GM18517 (cell line): ENCODE data around the gene TRPM3.
"Not testable (repeated sequence)": the region's sequence is repeated elsewhere in the genome, so short reads cannot be mapped to it uniquely, and the experiment has no call there.

Experiments
- ATAC-seq: cut with Tn5 transposase; IDR thresholded peaks from one replicate; pipeline ENCODE4 v1.9.1; 2021; ENCODE audit warnings: mild to moderate bottlenecking, moderate library complexity; ENCODE audit not compliant: unreplicated experiment

TRPM3 gene

GRCh38 chr9:71001780-71002386 lies 119.5 kb downstream of the TRPM3 start:
- ATAC-seq, result no peak

DNA sequence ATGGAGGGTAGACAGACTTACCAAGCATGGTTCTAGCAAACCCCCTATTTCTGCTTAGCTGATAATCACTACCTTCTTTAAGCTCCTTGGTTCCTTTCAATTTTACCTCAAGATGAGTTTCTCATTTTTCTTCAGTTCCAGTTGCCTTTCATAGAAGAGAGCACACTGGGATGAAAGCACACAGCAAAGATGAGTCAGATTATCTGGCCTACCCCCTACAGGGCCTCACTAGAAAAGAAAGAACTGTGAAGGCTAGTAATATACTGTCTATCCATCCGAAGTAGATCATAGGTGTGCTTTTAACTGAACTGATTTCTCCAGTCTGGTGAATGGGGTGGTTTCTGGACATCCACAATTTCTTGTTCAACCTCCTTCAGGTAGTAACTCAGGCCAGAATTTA lies 122.5 kb downstream of the TRPM3 start:
- no peak for ATAC-seq

- no peak for ATAC-seq
These were observed 125.9 kb downstream of the TRPM3 start for GRCh38 chr9:70995511-70995910.

- ATAC-seq, result no peak
These were observed 126.8 kb downstream of the TRPM3 start for GRCh38 chr9:70994582-70994981.

GRCh38 chr9:70988551-70988950 lies 132.9 kb downstream of the TRPM3 start:
- no peak for ATAC-seq

DNA sequence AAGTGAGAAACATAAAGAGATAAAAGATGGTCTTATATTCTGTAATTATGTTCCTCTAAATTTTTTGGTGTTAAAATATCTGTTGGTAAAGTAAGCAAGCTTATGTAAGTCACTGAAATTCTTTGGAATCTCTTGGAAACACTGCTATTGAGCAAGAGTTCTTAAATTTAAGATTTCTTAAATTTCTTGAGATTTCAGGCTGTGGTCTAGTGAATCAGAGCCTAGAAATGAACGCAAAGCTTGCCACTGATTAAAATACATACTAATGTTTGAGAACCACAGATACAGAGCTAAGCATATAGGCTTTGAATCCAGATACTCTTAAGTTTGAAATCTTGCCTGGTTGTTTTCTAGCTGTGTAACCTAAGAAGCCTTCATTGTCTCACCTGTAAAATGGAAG lies 133.4 kb downstream of the TRPM3 start:
- ATAC-seq, result no peak

GRCh38 chr9:70986984-70987383 lies 134.4 kb downstream of the TRPM3 start:
- ATAC-seq, result no peak

- no peak for ATAC-seq
These were observed 137.6 kb downstream of the TRPM3 start for GRCh38 chr9:70983723-70984295.

- ATAC-seq, result no peak
These were observed 140.1 kb downstream of the TRPM3 start for GRCh38 chr9:70981312-70981711.

GRCh38 chr9:70979966-70980365 lies 141.5 kb downstream of the TRPM3 start:
- ATAC-seq, result no peak

GRCh38 chr9:70978085-70978484 lies 143.3 kb downstream of the TRPM3 start:
- no peak for ATAC-seq

- ATAC-seq, result no peak
These were observed 145.6 kb downstream of the TRPM3 start for GRCh38 chr9:70975821-70976220.

GRCh38 chr9:70971723-70972122 lies 149.7 kb downstream of the TRPM3 start:
- no peak for ATAC-seq

DNA sequence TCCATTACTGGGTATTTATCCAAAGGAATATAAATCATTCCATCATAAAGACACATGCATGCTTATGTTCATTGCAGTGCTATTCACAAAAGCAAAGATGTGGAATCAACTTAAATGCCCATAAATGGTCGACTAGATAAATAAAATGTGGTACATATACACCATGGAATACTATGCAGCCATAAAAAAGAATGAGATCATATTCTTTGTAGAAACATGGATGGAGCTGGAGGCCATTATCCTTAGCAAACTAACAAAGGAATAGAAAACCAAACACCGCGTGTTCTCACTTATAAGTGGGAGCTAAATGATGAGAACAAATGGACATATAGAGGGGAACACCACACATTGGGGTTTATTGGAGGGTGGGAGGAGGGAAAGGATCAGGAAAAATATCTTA lies 155.0 kb downstream of the TRPM3 start:
- not testable (repeated sequence) for ATAC-seq

DNA sequence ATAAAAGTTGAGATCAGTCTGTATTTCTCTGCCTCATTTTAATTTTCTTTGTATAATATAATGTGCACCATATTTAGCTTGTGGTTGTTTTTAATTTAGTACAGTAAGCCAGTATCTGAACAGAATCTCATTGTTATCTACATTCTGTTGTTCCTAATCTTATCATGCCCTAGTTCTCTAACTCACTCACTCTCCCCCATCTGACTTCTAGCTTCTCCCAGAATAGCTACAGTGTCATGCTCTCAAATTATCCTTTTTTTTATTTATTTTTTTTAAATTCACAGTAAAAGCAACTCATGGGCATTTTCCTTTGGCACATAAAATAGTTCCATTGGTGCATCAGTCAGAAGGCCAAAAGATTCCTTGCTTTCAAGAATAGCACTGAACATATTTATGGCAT lies 156.6 kb downstream of the TRPM3 start:
- no peak for ATAC-seq

- no peak for ATAC-seq
These were observed 157.9 kb downstream of the TRPM3 start for GRCh38 chr9:70963554-70963953.

DNA sequence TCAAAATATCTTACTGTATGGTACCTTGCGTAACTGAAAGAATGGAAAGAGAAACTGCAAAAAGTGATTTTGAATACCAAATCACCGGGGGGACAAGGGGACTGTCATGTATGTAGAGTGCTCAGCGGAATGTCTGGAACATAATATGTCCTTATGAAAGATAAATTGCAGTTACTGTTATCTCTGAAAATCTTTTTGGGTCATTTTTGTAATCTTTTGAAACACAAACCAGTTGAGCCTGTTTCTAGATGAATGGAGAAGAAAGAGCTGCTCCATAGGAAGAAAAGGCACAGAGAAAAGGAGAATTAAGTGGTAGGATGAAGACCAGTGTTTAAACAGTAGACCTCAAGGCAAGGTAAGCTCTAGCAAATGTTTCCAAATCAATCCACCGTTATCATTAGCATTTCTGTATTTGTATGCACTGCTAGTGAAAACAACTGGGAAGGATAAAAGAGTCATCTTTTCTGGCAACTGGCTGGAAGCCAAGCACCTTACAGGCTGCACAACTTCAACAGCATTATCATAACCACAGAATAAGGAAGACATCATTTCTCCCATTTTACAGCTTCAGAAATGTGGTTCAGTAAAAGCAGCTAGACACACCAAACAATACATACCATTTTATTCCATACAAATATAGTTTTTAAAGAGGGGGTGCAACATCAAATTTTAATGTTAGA lies 158.5 kb downstream of the TRPM3 start:
- no peak for ATAC-seq

DNA sequence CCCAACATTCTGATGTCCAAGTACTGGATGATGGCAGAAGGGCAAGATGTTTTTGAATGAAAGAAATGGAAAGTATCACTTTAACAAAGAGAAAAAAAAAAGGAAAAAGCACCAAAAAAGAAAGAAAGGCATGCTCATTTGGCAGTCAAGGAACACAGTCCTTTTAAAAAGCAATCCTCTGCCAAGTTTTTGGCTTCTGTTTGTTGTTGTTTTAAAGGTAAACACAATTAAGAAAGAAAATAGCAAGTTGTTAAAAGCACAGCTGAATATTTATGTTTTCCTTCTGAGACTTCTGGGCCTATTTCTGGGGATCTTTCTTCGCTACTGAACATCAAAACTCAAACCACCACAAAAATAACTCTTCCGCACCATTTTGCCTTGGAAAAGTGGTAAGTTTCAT lies 162.1 kb downstream of the TRPM3 start:
- no peak for ATAC-seq

GRCh38 chr9:70954596-70955143 lies 166.8 kb downstream of the TRPM3 start:
- no peak for ATAC-seq

- no peak for ATAC-seq
These were observed 167.3 kb downstream of the TRPM3 start for GRCh38 chr9:70954126-70954525.

GRCh38 chr9:70951749-70952727 lies 169.4 kb downstream of the TRPM3 start:
- ATAC-seq, result no peak
